HEK293 (cell line): Measurements from ENCODE around the gene GAST.

Source experiments
- CTCF ChIP-seq: fragments of 450-650 bp; formaldehyde crosslinking; IDR thresholded peaks from 2 replicates; pipeline ENCODE4 v1.5.1; 2016; ENCODE audit warnings: missing biosample characterization, missing genetic modification characterization
- ZNF776 ChIP-seq: fragments of 450-650 bp; formaldehyde crosslinking; IDR thresholded peaks from 2 replicates; pipeline ENCODE4 v1.5.0; 2017; ENCODE audit warnings: missing biosample characterization, missing genetic modification characterization, borderline replicate concordance
- TF ChIP-seq, protein P1 (sequence below): fragments of 450-650 bp; IDR thresholded peaks from 2 replicates; pipeline ENCODE4 v1.5.1; 2018; ENCODE audit warnings: missing biosample characterization, missing genetic modification characterization

DNA sequence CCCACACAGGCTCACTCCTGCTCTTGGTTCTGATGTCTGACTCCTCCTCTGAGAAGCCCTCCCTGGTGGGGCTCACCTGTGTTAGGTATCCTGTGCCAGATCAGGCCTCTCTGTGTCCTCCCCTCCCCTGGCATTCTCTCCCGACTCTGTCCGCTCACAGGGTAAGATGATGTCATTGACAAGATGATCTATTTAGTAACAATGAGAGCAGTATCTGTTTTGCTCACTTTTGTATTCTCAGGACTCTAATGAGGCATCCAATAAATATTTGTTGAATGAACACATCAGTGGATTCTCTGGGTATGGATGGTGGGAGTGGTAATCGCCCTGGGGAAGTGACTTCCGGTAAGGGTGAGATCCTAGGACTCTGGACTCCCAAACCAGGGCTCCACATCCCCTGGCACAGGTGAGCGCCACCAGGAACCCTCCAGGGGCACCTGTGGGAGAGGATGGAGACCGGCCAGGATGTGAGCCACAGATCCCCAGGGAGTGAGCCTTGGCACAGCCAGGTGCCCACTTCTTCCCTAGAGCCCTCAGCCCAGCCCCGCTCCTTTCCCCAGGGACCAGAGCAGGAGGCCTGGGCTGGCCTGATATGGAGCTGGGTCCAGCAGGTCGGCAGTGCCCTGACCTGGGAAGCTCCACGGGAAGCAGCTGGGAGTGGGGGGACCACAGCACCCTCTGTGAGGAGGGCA lies 27.7 kb downstream of the GAST start:
- TF ChIP-seq CTCF (tag by site-specific recombination) (no peak), ZNF776 (no peak)
- TF ChIP-seq, protein P1, sequence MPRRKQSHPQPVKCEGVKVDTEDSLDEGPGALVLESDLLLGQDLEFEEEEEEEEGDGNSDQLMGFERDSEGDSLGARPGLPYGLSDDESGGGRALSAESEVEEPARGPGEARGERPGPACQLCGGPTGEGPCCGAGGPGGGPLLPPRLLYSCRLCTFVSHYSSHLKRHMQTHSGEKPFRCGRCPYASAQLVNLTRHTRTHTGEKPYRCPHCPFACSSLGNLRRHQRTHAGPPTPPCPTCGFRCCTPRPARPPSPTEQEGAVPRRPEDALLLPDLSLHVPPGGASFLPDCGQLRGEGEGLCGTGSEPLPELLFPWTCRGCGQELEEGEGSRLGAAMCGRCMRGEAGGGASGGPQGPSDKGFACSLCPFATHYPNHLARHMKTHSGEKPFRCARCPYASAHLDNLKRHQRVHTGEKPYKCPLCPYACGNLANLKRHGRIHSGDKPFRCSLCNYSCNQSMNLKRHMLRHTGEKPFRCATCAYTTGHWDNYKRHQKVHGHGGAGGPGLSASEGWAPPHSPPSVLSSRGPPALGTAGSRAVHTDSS (tag by site-specific recombination), result no peak
